Skin epidermis (tissue), 12 donors: ENCODE measurements around the gene KASH5.
"Not testable (repeated sequence)": the region's sequence is repeated elsewhere in the genome, so short reads cannot be mapped to it uniquely, and the experiment has no call there.

Experiments
- H3K27ac ChIP-seq, 21 experiments: fragments of 200-600 bp; sonication (generic) in 11 of 21; one replicate each; pipeline ENCODE4 v1.5.0; 2020; ENCODE audit warnings: mild to moderate bottlenecking in 3 of 21, inconsistent platforms in 2 of 21, moderate library complexity in 2 of 21
- H3K4me3 ChIP-seq, 7 experiments: fragments of 200-600 bp; sonication (generic) in 2 of 7; one replicate each; pipeline ENCODE4 v1.5.0; 2020; ENCODE audit warnings: inconsistent platforms in 2 of 7, mild to moderate bottlenecking in 2 of 7, moderate library complexity in 1 of 7

Gene KASH5

GRCh38 chr19:49432141-49433073, 44.4 kb downstream of the KASH5 start:
- no peak overlapping the region for H3K4me3 ChIP-seq
- H3K27ac ChIP-seq, result no peak overlapping the region

- H3K27ac ChIP-seq, result no peak overlapping the region
- H3K4me3 ChIP-seq, result no peak overlapping the region
Measured at GRCh38 chr19:49433240-49433901, 45.3 kb downstream of the KASH5 start.

GRCh38 chr19:49434907-49435583, 47.0 kb downstream of the KASH5 start:
- Histone ChIP-seq H3K27ac (no peak overlapping the region), H3K4me3 (no peak overlapping the region)

GRCh38 chr19:49435670-49436069, 47.6 kb downstream of the KASH5 start:
- no peak overlapping the region for H3K27ac ChIP-seq

GRCh38 chr19:49436381-49437017, 48.5 kb downstream of the KASH5 start:
- H3K4me3 ChIP-seq, result no peak overlapping the region
- H3K27ac ChIP-seq, result no peak overlapping the region

More at GRCh38 chr19:49435670-49436069, 47.6 kb downstream of the KASH5 start:
- H3K4me3 ChIP-seq, result no peak overlapping the region

- no peak overlapping the region for H3K4me3 ChIP-seq
Measured at GRCh38 chr19:49437231-49437630, 49.2 kb downstream of the KASH5 start.

GRCh38 chr19:49438261-49438660, 50.2 kb downstream of the KASH5 start:
- no peak overlapping the region for H3K4me3 ChIP-seq
- no peak overlapping the region for H3K27ac ChIP-seq

More at GRCh38 chr19:49437231-49437630, 49.2 kb downstream of the KASH5 start:
- no peak overlapping the region for H3K27ac ChIP-seq

- H3K4me3 ChIP-seq, result no peak overlapping the region
Measured at GRCh38 chr19:49439836-49440235, 51.8 kb downstream of the KASH5 start.

GRCh38 chr19:49440439-49441209, 52.6 kb downstream of the KASH5 start:
- Histone ChIP-seq H3K4me3 (peak overlapping the region in 3 of 7 experiments; percentile 13 to 37 (median 25)), H3K27ac (peak overlapping the region in 1 of 21 experiments; percentile 16)

More at GRCh38 chr19:49439836-49440235, 51.8 kb downstream of the KASH5 start:
- no peak overlapping the region for H3K27ac ChIP-seq

- Histone ChIP-seq H3K4me3 (peak within 1 kb of the TSS in 5 of 7 experiments; percentile 51 to 75 (median 63)), H3K27ac (peak within 1 kb of the TSS in 5 of 21 experiments; percentile 10 to 83 (median 48))
Measured at GRCh38 chr19:49441210-49441959, 53.3 kb downstream of the KASH5 start, which contains the start of gene SLC17A7. Gene SLC17A7 (minus strand): TSS chr19:49441527. CDS start chr19:49441379, 148 bp downstream.

GRCh38 chr19:49441960-49442350, 53.9 kb downstream of the KASH5 start:
- peak overlapping the region in 2 of 21 experiments; percentile 10 to 37 for H3K27ac ChIP-seq
- H3K4me3 ChIP-seq, result peak overlapping the region in 3 of 7 experiments; percentile 51 to 75 (median 63)

GRCh38 chr19:49442354-49442753, 54.3 kb downstream of the KASH5 start:
- Histone ChIP-seq H3K27ac (peak overlapping the region in 9 of 21 experiments; percentile 10 to 83 (median 48)), H3K4me3 (peak overlapping the region; percentile 51 to 75 (median 63))

GRCh38 chr19:49442771-49443365, 54.8 kb downstream of the KASH5 start:
- peak overlapping the region in 20 of 21 experiments; percentile 58 to 85 (median 79) for H3K27ac ChIP-seq
- H3K4me3 ChIP-seq, result peak overlapping the region; percentile 51 to 75 (median 63)

- Histone ChIP-seq H3K4me3 (peak overlapping the region; percentile 51 to 75 (median 63)), H3K27ac (peak overlapping the region in 20 of 21 experiments; percentile 58 to 85 (median 79))
Measured at GRCh38 chr19:49443366-49444099, 55.5 kb downstream of the KASH5 start.

GRCh38 chr19:49444100-49444700, 56.2 kb downstream of the KASH5 start:
- H3K4me3 ChIP-seq, result not testable (repeated sequence)
- peak overlapping the region in 2 of 21 experiments; percentile 79 to 80 for H3K27ac ChIP-seq

- Histone ChIP-seq H3K4me3 (no peak overlapping the region), H3K27ac (no peak overlapping the region)
Measured at GRCh38 chr19:49445997-49446396, 57.9 kb downstream of the KASH5 start.
